Myocyte (in vitro differentiated cells): ENCODE data around the gene TMOD4. TPM values are rescaled to one million over a fixed set of nuclear protein-coding genes. Genes with fewer than 3 reads are reported as not detected.
"Not testable (repeated sequence)": the region's sequence is repeated elsewhere in the genome, so short reads cannot be mapped to it uniquely, and the experiment has no call there.

Experiments used
- DNase-seq: peaks from one replicate; pipeline ENCODE4 v3.0.0-alpha.2; 2012; ENCODE audit warnings: low read depth
- polyA plus RNA-seq: library from polyadenylated mRNA; unstranded; fragments of >200 nt; gene quantifications from one replicate; pipeline ENCODE4 v1.2.1, GENCODE V29; 2012; ENCODE audit warnings: missing spikeins
- total RNA-seq: library from RNA; depleted of rRNA; stranded (reverse); fragments of >200 nt; gene quantifications from 2 replicates; pipeline ENCODE4 v1.2.3, GENCODE V29; 2014

TMOD4 gene
- 0.35 and 0.47 TPM in 2 replicates for total RNA-seq
- polyA plus RNA-seq: 0.18 TPM

DNA sequence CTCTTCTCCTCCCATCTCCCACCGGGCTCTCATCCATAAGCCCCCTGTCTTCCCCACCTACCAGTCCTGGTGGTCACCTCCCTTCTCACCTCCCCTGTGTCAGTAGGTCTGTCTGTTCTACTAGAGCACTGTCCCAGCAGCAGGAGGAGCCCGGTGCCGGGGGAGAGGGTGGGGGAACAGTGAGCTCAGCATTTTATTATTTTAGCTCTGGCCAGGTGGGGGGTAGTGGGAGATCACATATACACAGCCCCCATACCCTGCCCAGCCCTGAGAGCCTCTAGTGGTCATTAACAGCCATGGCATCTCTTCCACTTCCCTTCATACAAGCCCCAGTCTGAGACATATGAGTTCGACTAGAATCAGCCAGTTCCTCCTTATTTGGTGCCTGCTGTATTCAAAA is at the start of gene TMOD4:
TMOD4 (minus strand) TSS at position 119 of the 400 bp plus-strand sequence. CDS start 1,106 bp downstream, outside the sequence.
- peak; percentile 37 for DNase-seq

DNA sequence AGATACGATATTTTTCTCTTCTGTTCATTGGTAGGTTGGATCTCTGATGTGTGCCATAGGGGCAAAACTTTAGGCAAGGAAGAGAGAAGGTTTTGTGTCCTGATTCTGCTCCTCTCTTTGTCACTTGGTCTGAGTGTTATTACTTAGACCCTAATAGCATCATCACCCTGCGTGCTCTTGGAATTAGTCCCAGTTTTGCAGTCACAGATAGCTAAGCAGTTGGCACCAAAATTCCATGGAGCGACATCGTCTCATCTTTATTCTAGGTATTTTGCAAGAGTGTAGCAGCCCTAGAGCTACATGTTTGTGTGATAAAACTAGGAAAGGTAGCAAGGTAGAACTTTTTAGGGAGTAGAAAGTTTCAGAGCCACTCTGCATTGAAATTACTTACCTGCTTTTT is 46.3 kb upstream of the TMOD4 start:
- DNase-seq: peak; percentile 70

DNA sequence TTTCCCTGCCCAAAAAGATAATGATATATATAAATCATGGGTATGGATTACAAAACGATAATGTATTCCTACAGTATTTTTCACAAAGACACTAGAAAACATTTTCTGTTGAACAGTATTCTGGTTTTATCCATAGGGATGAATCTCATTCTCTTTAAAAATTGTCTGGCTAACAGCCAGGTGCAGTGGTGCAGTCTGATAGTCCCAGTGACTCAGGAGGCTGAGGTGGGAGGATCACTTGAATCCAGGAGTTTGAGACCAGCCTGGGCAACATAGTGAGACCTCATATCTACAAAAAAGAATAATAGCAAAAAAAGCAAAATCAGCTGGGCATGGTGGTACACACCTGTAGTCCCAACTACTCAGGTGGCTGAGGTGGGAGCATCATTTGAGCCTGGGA is 45.8 kb upstream of the TMOD4 start:
- no peak for DNase-seq

DNA sequence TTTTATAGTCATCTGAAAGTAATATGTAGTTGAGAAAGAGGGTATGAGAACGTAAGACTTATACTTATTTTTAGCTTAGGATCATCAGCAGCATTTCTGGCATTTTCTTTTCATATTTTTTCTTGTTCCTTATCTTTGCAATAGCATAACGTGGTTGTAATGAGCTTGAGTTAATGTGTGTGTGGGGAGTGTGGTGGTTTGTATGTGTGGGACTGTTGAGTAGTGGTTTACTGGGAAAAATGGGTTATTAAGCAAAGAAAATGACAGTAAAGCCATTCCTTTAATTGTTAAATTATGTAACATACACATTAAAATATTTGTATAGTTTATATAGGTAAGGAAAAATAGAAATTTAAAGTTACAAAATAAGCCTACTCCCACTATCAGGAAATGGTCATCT is 37.8 kb upstream of the TMOD4 start:
- no peak for DNase-seq

DNA sequence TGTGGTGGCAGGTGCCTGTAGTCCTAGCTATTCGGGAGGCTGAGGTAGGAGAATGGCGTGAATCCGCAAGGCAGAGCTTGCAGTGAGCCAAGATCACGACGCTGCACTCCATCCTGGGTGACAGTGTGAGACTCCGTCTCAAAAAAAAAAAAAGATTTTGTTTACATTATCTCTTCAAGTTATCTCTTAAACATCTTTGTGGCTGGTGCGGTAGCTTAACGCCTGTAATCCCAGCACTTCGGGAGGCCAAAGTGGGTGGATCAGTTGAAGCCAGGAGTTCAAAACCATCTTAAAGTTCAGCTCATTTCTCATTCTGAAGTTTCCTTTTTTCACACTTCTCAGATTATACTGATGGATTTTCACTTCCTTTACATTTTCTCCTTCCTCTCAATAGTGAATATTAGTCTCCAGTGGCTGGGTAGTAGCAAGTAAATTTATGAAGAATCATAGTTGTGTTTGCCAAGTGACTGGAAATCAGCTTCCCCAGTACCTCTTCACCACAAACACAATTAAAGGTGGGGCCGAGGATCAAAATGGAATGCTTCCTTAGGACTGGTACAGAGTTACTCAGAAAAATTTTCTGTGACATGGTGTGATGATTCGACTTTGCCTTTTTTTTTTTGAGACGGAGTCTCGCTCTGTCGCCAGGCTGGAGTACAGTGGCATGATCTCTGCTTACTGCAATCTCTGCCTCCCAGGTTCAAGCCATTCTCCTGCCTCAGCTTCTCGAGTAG is 36.4 kb upstream of the TMOD4 start:
- no peak for DNase-seq

DNA sequence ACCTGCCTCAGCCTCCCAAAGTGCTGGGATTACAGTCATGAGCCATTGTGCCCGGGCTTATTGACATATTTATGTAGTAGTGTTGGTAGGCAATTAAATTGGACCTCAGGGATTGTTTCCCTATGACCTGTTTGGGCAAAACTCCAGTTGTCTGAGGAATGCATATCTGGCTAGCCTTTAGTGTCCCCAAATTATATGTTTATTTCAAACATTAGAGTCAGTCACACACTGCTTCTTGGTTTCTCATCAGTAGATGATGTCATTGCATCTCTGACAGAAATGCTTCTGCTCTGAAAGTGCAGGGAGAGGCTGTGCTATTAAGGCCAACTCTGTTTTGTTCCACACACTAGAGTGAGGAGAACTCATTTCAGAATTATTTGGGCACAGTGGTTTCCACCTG is 35.0 kb upstream of the TMOD4 start:
- no peak for DNase-seq

DNA sequence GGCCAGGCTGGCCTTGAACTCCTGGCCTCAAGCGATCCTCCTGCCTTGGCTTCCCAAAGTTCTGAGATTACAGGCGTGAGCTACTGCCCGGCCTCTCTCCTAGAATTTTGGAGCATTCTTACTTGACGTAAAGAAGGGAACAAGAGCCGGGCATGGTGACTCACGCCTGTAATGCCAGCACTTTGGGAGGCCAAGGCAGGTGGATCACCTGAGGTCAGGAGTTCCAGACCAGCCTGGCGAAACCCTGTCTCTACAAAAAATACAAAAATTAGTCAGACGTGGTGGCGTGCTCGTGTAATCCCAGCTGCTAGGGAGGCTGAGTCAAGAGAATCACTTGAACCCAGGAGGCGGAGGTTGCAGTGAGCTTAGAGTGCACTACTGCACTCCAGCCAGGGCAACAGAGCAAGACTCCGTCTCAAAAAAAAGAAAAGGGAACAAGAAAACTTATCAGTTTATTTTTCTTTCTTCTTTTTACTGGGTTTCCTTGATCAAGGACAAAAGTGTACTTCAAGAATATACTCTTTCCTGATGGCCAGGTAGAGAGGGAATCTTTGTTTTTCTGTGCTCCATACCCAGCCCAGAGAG is 29.7 kb upstream of the TMOD4 start:
- not testable (repeated sequence) for DNase-seq

DNA sequence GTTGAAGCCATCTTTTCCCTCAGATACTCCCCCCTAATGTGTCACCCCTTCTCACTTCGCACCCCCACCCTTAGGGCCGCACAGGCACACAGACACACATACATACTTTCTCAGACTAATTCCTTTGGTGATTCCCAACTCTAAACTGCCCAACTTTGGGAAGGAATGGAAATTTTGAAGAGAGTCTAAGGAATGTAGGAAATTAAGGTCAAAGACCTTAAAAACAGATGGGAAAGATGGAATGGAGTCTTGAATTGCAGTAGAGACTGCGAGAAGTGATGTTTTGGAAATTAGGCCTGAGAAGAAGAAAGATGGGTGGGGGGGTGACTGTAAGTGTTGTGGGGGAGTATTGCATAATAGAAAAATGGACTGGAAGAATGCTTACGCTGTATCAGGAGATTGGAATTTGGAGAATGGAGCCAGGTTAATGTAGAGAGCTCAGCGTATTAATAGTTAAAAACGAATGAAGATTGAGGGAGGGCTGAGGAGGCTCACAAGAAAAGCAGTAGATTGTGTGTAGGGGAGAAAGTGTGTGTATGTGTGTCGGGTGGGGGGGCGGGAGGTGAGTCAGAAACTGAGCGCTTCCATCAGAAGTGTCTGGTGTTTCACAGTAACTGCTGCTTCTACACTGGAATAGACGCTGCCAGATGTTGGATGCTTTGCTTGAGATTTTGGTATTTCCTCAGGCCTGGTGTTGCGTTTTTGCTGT is 24.2 kb upstream of the TMOD4 start:
- peak; percentile 30 for DNase-seq

DNA sequence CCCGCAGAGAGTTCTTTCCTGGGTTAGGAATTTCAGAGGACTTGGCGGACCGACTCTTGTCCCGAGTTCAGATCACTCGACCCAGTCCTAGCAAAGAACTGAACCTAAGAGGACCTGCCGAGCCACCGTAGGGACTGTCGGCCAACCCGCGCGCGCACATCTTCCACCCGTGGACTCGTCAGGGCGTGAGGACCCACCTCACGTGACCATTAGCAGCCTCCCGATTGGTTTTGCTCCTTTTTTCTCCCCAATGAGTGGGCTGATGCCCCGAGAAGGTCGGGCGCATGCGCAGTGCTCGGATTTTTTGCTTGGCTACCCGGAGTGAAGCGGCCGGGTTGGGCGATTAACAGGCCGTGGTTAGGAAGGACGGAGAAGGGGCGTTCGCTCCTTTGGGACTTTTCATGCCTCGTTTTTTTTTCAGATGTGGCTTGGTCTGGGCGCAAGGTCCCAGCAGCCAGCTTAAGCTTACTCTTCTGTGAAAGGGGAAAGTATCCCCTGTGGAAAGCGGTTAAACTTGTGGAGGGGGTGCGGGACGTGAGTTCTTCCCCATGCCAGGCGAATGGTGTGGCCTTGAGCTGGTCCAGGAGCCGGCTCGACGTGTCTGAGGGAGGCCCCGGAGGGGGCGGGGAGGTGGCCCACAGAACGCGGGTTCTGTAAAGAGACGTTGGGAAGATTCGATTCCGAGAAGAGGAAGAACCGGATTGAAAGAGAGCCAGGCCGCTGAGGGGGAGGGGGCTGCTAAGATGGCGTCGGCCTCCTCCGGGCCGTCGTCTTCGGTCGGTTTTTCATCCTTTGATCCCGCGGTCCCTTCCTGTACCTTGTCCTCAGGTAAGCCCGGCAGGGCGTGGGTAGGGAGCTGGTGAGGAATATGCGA is 22.7 kb upstream of the TMOD4 start, which contains the start of gene PIP5K1A:
PIP5K1A (plus strand) TSS at position 299 of the 874 bp plus-strand sequence; CDS start at position 744, 445 bp downstream.
- peak; percentile 100 for DNase-seq

DNA sequence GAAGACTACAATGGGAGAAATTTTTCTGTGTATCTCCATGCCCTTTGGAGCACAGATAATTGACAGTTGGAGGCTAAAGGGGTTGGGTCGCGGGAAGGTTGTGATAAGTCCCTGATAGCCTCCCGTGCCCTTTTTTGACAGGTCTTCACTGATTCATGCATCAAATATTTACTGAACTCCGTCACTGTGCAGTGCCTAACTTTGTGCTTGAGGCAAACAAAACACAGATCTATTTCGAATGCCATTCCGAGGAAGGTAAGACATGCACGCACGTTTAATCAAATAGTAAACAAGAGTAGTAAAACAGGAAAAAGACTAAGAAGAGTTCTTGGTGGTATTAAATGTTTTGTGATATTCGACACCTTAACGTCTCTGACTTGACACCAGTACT is 22.1 kb upstream of the TMOD4 start:
- DNase-seq: no peak

DNA sequence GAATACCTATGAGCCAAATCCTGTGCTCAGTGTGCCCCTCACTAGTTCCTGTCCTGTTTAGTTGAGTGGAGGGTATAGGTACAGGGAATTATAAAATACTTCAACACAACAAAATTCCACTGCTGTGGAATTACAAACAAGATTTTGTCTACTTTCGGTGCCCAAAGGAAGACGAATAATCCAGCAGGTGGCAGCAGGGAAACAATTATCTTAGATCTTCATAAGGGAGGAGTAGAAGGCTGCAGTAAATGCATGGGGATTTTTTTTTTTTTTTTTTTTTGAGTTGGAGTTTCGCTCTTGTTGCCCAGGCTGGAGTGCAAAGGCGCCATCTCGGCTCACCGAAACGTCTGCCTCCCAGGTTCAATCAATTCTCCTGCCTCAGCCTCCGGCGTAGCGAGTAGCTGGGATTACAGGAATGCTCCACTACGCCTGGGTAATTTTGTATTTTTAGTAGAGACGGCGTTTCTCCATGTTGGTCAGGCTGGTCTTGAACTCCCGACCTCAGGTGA is 20.6 kb upstream of the TMOD4 start:
- peak; percentile 93 for DNase-seq

DNA sequence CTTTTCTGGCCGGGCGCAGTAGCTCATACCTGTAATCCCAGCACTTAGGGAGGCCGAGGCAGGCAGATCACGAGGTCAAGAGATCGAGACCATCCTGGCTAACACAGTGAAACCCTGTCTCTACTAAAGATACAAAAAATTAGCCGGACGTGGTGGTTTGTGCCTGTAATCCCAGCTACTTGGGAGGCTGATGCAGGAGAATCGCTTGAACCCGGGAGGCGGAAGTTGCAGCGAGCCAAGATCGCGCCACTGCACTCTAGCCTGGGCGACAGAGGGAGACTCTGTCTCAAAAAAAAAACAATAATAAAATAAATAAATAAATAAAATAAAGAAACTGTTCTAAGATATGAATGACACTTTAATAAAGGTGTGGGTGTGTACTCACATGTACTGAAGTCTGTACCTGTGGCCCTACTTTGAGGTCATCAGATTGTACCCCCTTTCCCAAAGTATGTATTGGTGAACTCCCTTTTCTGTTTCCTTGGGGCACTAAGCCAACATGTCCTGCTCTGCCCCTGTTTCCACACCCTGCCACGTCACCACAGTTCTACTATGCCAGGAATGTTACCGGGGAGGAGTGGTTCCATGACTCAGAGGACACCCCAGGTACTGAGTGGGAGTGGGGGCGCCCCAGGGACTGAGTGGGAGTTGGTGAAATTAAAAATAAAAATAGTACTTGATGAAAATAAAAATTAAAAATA is 19.3 kb upstream of the TMOD4 start:
- DNase-seq: peak; percentile 67

DNA sequence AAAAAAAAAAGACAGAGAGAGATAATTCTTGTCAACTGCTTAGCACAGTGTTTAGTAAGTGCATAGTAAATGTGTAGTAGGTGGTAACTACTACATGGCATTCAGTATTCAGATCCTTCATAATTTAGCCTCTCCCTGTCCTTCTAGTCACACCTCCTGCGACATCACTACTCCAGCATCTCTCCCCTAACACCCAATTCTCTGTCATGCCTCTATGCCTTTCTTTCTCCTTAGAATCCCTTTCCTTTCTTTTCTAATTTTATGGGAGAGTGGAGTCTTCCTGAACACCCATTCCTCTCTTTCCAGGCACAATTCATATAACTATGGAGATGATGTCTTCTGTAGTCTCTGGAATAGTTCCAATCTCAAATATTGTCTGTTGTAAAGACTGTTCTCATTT is 18.1 kb upstream of the TMOD4 start:
- DNase-seq: no peak

DNA sequence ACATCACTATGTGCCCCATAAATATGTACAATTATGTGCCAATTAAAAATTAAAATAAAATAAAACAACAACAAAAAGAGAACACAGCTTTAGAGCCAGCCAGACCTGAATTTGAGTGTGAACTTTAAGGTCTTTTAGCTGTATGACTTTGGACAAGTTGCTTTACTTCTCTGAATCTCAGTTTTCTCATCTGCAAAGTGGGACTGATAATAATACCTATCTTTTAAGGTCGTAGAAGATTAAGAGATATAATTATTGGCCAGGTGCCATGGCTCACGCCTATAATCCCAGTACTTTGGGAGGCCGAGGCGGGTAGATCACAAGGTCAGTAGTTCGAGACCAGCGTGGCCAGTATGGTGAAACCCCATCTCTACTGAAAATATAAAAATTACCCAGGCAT is 17.5 kb upstream of the TMOD4 start:
- no peak for DNase-seq

DNA sequence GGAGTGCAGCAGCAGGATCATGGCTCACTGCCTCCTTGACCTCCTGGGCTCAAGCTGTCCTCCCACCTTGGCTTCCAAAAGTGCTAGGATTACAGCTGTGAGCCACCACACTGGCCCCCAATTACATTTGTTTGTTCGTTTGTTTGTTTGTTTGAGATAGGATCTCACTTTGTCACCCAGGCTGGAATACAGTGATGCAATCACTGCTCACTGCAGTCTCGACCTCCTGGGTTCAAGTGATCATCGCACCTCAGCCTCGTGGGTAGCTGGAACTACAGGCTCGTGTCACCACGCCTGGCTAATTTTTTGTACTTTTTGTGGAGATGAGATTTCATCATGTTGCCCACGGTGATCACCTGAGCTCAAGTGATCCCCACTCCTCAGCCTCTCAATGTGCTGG is 16.3 kb upstream of the TMOD4 start:
- no peak for DNase-seq

DNA sequence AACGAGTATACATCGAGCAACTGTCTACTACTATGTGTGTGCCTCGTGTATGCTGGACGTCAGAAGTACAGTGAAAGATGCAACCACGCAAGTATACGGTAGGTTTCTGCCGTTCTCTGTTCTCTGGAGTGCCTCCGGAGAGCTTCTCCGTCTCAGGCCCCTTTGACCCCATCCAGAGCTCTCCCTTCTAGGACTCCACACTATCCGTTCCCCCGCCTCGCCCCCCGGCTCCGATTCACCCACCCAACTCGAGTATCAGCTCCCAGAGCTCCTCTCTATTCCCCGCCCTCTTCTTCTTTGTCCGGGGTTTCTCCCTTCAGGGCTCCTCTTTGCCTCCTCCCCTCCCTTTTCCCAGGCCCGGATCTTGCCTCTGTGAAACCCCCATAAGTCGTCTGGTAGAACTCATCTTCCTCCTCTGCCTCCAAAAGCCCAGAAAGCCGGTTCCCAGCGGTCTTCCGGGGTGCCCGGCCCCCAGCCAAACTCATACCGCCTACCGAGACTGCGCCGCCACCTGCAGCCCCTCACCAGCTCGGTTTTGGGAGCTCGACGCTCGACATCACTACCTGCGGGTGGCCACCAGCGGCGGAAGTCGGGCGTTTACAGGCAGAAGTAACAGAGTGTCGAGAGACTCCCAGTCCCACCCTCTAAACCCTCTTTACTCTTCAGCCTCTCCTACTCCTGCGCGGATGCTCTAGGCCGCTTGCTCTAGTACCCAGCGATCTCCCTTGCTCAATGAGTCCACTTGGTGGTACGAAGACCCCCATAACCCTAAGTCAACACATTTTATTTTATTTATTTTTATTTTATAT is 14.1 kb upstream of the TMOD4 start, which contains the start of gene VPS72:
VPS72 (minus strand) TSS at position 561 of the 809 bp plus-strand sequence; CDS start at position 485, 76 bp downstream.
- peak; percentile 93 for DNase-seq

DNA sequence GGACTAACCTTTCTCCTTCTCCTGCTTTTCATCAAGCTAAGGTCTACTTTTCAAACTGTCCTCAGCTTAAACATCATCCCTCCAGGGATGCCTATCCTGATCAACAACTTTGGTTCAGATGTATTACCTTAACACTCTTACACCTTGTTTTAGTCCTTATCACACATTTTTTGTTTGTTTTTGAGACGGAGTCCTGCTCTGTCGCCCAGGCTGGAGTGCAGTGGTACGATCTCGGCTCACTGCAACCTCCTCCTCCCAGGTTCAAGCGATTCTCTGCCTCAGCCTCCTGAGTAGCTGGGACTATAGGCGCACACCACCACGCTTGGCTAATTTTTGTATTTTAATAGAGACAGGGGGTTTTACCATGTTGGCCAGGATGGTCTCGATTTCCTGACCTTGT is 12.9 kb upstream of the TMOD4 start:
- not testable (repeated sequence) for DNase-seq

DNA sequence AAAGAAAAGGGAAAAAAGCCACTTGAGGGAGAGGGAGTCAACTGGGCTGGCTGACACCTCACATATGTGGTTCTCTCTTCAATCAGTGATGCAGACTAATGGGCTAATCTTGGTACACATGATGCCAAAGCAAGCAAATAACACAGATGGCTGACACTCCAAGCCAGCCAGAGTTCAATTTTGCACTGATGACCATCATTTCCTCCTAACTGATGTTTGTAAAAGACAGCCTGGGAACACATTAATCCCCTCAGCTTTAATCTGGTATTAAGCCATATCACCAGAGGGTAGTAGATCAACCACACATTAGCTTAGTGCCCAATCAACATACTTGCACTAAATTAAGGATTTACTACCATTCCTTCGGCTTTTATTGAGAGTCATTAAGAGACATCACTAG is 11.4 kb upstream of the TMOD4 start:
- no peak for DNase-seq

DNA sequence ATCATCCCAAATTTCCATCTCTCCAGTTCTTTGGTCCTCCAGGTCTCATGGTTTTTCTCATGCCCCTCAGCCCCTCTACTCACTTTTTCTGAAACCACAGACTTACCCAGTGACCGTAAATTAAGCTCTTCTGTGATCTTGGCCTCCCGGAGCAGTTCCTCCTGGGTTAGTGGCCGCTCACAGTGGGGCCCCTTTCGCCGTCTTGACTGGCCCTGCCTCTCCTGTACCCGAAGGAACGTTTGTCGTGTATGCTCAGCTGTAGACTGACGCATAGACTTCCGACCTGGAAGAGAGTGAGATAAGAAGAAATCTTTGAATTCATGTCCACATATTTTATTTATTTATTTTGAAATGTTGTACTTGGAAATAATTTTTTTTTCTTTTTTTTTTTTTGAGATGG is 8.4 kb upstream of the TMOD4 start:
- no peak for DNase-seq
